SK-N-SH (cell line): ENCODE results near the gene CD68. TPM values are rescaled to one million over a fixed set of nuclear protein-coding genes. Genes with fewer than 3 reads are reported as not detected.

Source experiments
- CTCF ChIA-PET: fragments of 300-600, 350-600 bp; formaldehyde crosslinking; extraction: SDS; loops from one replicate; lab custom pipeline; 2021; lab: Yijun Ruan, JAX
- POLR2A ChIA-PET: fragments of 350-600 bp; sonication (Branson Sonifier 250); formaldehyde crosslinking; extraction: SDS; loops from one replicate; lab custom pipeline; 2020; ENCODE audit warnings: antibody characterized with exemption, inconsistent platforms; lab: Yijun Ruan, JAX
- DNase-seq: peaks from one replicate; pipeline ENCODE4 v3.0.0; 2012
- H2AFZ ChIP-seq: fragments of 200-600 bp; sonication (generic); 2 replicates; pipeline ENCODE4 v1.8.1; 2016; ENCODE audit warnings: antibody characterized with exemption, mild to moderate bottlenecking, low read depth
- H3F3A ChIP-seq: fragments of 200-600 bp; sonication (generic); replicated peaks from 2 replicates; pipeline ENCODE3; 2016; ENCODE audit warnings: antibody characterized with exemption, mild to moderate bottlenecking; ENCODE audit not compliant: insufficient read depth
- H3K27ac ChIP-seq, 2 experiments: fragments of 200-500 bp in 1 of 2; fragments of 200-600 bp in 1 of 2; sonication (Bioruptor generic) in 1 of 2; sonication (generic), shearing (Covaris generic) in 1 of 2; 2 replicates each; pipeline versions ENCODE4 v1.5.1 to v1.6.1; 2014 to 2016; ENCODE audit warnings: low read depth in 2 of 2, inconsistent platforms in 1 of 2, low read length in 1 of 2, mild to moderate bottlenecking in 1 of 2, mixed read lengths in 1 of 2
- H3K27me3 ChIP-seq: fragments of 200-600 bp; sonication (generic), shearing (Covaris generic); 2 replicates; pipeline ENCODE4 v1.6.1; 2016; ENCODE audit warnings: mixed run types; ENCODE audit not compliant: insufficient read depth
- H3K36me3 ChIP-seq, 2 experiments: fragments of 200-500 bp in 1 of 2; fragments of 200-600 bp in 1 of 2; sonication (Bioruptor generic) in 1 of 2; sonication (generic) in 1 of 2; replicated peaks in 1 of 2; 2 replicates each; pipeline versions ENCODE3 to v1.5.1; 2014 to 2016; ENCODE audit warnings: low read length in 1 of 2, mild to moderate bottlenecking in 1 of 2; ENCODE audit not compliant: insufficient read depth in 2 of 2, control insufficient read depth in 1 of 2
- H3K4me1 ChIP-seq, 2 experiments: fragments of 200-500 bp in 1 of 2; fragments of 200-600 bp in 1 of 2; sonication (Bioruptor generic) in 1 of 2; sonication (generic), shearing (Covaris generic) in 1 of 2; 2 replicates each; pipeline versions ENCODE4 v1.5.1 to v1.6.1; 2014 to 2016; ENCODE audit warnings: low read depth in 1 of 2, low read length in 1 of 2, mixed run types in 1 of 2; ENCODE audit not compliant: insufficient read depth in 2 of 2, control insufficient read depth in 1 of 2
- H3K4me2 ChIP-seq: fragments of 200-600 bp; sonication (generic), shearing (Covaris generic); 2 replicates; pipeline ENCODE4 v1.6.1; 2017; ENCODE audit warnings: mixed run types
- H3K4me3 ChIP-seq, 2 experiments: fragments of 200-500 bp in 1 of 2; fragments of 200-600 bp in 1 of 2; sonication (Bioruptor generic) in 1 of 2; sonication (generic), shearing (Covaris generic) in 1 of 2; 2 replicates each; pipeline versions ENCODE4 v1.5.1 to v1.8.1; 2014 to 2016; ENCODE audit warnings: low read depth in 2 of 2, inconsistent platforms in 1 of 2, low read length in 1 of 2, mild to moderate bottlenecking in 1 of 2, mixed read lengths in 1 of 2, moderate library complexity in 1 of 2
- H3K79me2 ChIP-seq: fragments of 200-600 bp; sonication (generic); 2 replicates; pipeline ENCODE4 v1.8.1; 2017; ENCODE audit warnings: mild to moderate bottlenecking; ENCODE audit not compliant: insufficient read depth
- H3K9ac ChIP-seq: fragments of 200-600 bp; sonication (generic); 2 replicates; pipeline ENCODE4 v1.6.1; 2017; ENCODE audit warnings: mixed run types
- H3K9me2 ChIP-seq: fragments of 200-600 bp; sonication (generic); 2 replicates; pipeline ENCODE4 v1.6.1; 2017; ENCODE audit warnings: mixed run types
- H3K9me3 ChIP-seq: fragments of 200-600 bp; sonication (generic); 2 replicates; pipeline ENCODE4 v1.6.1; 2017; ENCODE audit warnings: mixed run types, mild to moderate bottlenecking, moderate library complexity
- H4K20me1 ChIP-seq: fragments of 200-600 bp; sonication (generic); 2 replicates; pipeline ENCODE4 v1.6.1; 2017; ENCODE audit warnings: mild to moderate bottlenecking, mixed run types; ENCODE audit not compliant: insufficient read depth
- EP300 ChIP-seq, 2 experiments: IDR thresholded peaks; 2 replicates each; pipeline versions ENCODE4 v1.4.0 to v1.6.1; 2012; ENCODE audit warnings: borderline replicate concordance in 1 of 2, low read depth in 1 of 2, low read length in 1 of 2
- EZH2phosphoT487 ChIP-seq: fragments of 200-600 bp; sonication (generic); IDR thresholded peaks from 2 replicates; pipeline ENCODE4 v1.6.1; 2017; ENCODE audit warnings: low read depth, mixed run types, mild to moderate bottlenecking, antibody characterized with exemption, moderate library complexity, borderline replicate concordance
- FOXM1 ChIP-seq: IDR thresholded peaks from 2 replicates; pipeline ENCODE4 v1.4.0; 2012; ENCODE audit warnings: low read depth, mild to moderate bottlenecking
- MEF2A ChIP-seq: IDR thresholded peaks from 2 replicates; pipeline ENCODE4 v1.4.0; 2012; ENCODE audit warnings: low read depth, borderline replicate concordance
- NFIC ChIP-seq: IDR thresholded peaks from 2 replicates; pipeline ENCODE4 v1.4.0; 2012; ENCODE audit warnings: borderline replicate concordance
- NRF1 ChIP-seq: IDR thresholded peaks from 2 replicates; pipeline ENCODE4 v1.6.1; 2012; ENCODE audit warnings: low read depth, mild to moderate bottlenecking, low read length
- RXRA ChIP-seq: IDR thresholded peaks from 2 replicates; pipeline ENCODE4 v1.4.0; 2012; ENCODE audit warnings: low read depth, mild to moderate bottlenecking, borderline replicate concordance
- TAF1 ChIP-seq: IDR thresholded peaks from 2 replicates; pipeline ENCODE4 v1.6.1; 2012; ENCODE audit warnings: low read depth, mild to moderate bottlenecking, low read length, moderate library complexity, borderline replicate concordance
- TEAD4 ChIP-seq: IDR thresholded peaks from 2 replicates; pipeline ENCODE4 v1.4.0; 2012; ENCODE audit warnings: mild to moderate bottlenecking, borderline replicate concordance; ENCODE audit not compliant: insufficient read depth
- YY1 ChIP-seq: IDR thresholded peaks from 2 replicates; pipeline ENCODE4 v1.4.0; 2012; ENCODE audit warnings: low read depth, mild to moderate bottlenecking
- WGBS: methylation state at CpG from one replicate; pipeline ENCODE4 v1.1.6; 2017; ENCODE audit warnings: low lambda C conversion rate; 5-methylcytosine and 5-hydroxymethylcytosine counted together
- polyA plus RNA-seq, 3 experiments: library from polyadenylated mRNA; depleted of rRNA; stranded (reverse); fragments of >200 nt; gene quantifications; 2 replicates each; pipeline ENCODE4 v1.2.3, GENCODE V29; 2012
- TF ChIP-seq, protein P1 (sequence below): fragments of 150-350 bp; IDR thresholded peaks from 2 replicates; pipeline ENCODE4 v1.6.1; 2016; ENCODE audit warnings: mild to moderate bottlenecking, low read depth, low read length
- TF ChIP-seq, protein P2 (sequence below): IDR thresholded peaks from 2 replicates; pipeline ENCODE4 v1.4.0; 2012; ENCODE audit warnings: low read depth, borderline replicate concordance
- TF ChIP-seq, protein P3 (sequence below): IDR thresholded peaks from 2 replicates; pipeline ENCODE4 v1.4.0; 2012; ENCODE audit warnings: low read depth
- TF ChIP-seq, protein P4 (sequence below): IDR thresholded peaks from 2 replicates; pipeline ENCODE4; 2012
- TF ChIP-seq, protein P5 (sequence below): IDR thresholded peaks from 2 replicates; pipeline ENCODE4 v1.4.0; 2012; ENCODE audit warnings: low read depth, borderline replicate concordance
- TF ChIP-seq, protein P6 (sequence below): IDR thresholded peaks from 2 replicates; pipeline ENCODE4 v1.6.1; 2012; ENCODE audit warnings: mild to moderate bottlenecking, low read depth, low read length, moderate library complexity

The CD68 gene
- polyA plus RNA-seq, 1 of the 3 experiments (the other 2 are of a cell fraction), result 62.4 TPM

DNA sequence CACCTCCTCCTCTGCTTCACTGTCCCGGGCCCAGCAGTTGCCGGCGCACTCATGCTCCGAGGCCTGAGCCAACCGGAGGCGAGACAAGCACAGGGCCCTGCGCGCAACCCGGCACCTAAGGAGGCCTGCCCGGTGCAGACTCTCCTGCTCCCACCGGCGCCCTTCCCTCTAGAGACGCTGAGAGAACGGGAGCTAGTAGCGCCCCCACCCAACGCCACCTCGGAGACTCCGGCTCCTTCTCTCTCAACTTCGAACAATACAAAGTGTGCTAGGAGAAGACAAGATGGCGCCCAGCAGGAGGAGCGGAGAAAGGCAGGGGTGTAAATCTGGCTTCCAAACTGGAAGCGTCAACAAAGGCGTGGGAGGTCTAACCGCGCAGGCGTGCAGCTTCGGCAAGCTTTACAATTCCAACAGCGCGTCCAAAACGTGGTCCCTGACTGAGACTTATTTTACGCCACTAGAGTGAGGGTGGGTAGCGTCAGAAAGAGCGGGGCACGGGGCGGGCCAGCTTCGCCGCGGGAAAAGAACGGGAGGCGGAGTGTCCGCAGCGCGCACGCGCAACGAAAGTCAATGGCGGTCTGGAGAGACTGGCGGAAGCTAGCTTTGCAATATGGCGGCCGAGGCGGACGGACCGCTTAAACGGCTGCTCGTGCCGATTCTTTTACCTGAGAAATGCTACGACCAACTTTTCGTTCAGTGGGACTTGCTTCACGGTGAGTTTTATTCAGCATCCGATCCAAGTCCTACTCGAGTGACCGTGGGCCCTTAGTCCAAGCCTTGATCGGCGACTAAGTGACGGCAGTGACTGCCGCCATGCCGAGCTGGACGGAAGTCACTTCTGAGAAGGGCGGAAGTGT lies 4.0 kb downstream of the CD68 start, which contains the start of gene MPDU1 (continued):
- TF ChIP-seq, protein P1, sequence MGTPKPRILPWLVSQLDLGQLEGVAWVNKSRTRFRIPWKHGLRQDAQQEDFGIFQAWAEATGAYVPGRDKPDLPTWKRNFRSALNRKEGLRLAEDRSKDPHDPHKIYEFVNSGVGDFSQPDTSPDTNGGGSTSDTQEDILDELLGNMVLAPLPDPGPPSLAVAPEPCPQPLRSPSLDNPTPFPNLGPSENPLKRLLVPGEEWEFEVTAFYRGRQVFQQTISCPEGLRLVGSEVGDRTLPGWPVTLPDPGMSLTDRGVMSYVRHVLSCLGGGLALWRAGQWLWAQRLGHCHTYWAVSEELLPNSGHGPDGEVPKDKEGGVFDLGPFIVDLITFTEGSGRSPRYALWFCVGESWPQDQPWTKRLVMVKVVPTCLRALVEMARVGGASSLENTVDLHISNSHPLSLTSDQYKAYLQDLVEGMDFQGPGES, result peak; percentile 6; the same call in 1 of the 2 replicates
- peak; percentile 87 for TF ChIP-seq NRF1
- TF ChIP-seq, protein P2, sequence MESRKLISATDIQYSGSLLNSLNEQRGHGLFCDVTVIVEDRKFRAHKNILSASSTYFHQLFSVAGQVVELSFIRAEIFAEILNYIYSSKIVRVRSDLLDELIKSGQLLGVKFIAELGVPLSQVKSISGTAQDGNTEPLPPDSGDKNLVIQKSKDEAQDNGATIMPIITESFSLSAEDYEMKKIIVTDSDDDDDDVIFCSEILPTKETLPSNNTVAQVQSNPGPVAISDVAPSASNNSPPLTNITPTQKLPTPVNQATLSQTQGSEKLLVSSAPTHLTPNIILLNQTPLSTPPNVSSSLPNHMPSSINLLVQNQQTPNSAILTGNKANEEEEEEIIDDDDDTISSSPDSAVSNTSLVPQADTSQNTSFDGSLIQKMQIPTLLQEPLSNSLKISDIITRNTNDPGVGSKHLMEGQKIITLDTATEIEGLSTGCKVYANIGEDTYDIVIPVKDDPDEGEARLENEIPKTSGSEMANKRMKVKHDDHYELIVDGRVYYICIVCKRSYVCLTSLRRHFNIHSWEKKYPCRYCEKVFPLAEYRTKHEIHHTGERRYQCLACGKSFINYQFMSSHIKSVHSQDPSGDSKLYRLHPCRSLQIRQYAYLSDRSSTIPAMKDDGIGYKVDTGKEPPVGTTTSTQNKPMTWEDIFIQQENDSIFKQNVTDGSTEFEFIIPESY, result no peak; the same call in 1 of the 2 replicates

DNA sequence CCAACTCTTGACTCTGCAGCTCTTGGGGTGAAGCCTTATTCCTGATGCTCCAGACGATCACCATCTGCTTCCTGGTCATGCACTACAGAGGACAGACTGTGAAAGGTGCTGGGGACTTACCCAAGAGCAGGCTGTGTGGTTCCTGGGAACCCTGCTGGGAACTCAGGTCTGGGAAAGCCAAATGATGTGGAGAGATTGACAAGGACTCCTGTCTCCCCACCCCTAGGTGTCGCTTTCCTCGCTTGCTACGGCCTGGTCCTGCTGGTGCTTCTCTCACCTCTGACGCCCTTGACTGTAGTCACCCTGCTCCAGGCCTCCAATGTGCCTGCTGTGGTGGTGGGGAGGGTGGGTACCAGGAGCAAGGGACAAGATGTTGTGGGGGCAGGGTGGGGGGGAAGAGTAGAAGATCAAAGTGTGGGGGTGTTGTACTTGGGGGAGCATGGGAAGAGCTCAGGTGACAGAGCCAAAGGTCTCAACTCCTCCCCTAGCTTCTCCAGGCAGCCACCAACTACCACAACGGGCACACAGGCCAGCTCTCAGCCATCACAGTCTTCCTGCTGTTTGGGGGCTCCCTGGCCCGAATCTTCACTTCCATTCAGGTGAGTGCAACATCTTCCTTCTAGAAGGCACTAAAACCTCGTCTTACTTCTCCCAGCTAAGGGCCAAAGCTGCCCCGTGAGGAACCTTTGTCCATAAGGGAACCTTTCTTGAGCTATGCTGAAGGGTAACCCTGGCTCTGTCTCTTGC lies 7.4 kb downstream of the CD68 start:
- Histone ChIP-seq H3K9me3 (no peaks in the 10 kb centered on the region), H3K4me3 (no peak overlapping the region), H3K79me2 (peaks cover 44% of the 10 kb centered on the region), H3K27ac (peak overlapping the region; percentile 23 to 65), H4K20me1 (no peaks in the 10 kb centered on the region), H3K4me1 (peaks cover 32 to 47% of the 10 kb centered on the region in 2 experiments), H3K9ac (no peak overlapping the region), H3K9me2 (no peaks in the 10 kb centered on the region), H3F3A (peaks cover 38% of the 10 kb centered on the region), H3K36me3 (peaks cover 11 to 32% of the 10 kb centered on the region in 2 experiments), H2AFZ (no peak overlapping the region), H3K4me2 (peak overlapping the region; percentile 68; the same call in 1 of the 2 replicates), H3K27me3 (no peaks in the 10 kb centered on the region)
- DNase-seq, result no peak
- POLR2A ChIA-PET, result interaction anchor here (1.0 kb wide), 1 partner anchor 101 kb away, joined by 4 read pairs; the partner anchor contains the start of gene TP53
- TF ChIP-seq EZH2phosphoT487 (no peak), FOXM1 (no peak), RXRA (no peak), YY1 (no peak), TEAD4 (no peak), EP300 (IDR thresholded peaks at IDR 0.05; ENCODE audit: borderline replicate concordance in 1 of 2, low read depth in 1 of 2, low read length in 1 of 2) (no peak), NFIC (no peak), MEF2A (no peak), TAF1 (no peak), NRF1 (no peak)
- TF ChIP-seq, protein P3, sequence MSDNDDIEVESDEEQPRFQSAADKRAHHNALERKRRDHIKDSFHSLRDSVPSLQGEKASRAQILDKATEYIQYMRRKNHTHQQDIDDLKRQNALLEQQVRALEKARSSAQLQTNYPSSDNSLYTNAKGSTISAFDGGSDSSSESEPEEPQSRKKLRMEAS, result no peak
- TF ChIP-seq, protein P1, result no peak
- TF ChIP-seq, protein P4, sequence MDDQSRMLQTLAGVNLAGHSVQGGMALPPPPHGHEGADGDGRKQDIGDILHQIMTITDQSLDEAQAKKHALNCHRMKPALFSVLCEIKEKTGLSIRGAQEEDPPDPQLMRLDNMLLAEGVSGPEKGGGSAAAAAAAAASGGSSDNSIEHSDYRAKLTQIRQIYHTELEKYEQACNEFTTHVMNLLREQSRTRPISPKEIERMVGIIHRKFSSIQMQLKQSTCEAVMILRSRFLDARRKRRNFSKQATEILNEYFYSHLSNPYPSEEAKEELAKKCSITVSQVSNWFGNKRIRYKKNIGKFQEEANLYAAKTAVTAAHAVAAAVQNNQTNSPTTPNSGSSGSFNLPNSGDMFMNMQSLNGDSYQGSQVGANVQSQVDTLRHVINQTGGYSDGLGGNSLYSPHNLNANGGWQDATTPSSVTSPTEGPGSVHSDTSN, result no peak
- TF ChIP-seq, protein P5, sequence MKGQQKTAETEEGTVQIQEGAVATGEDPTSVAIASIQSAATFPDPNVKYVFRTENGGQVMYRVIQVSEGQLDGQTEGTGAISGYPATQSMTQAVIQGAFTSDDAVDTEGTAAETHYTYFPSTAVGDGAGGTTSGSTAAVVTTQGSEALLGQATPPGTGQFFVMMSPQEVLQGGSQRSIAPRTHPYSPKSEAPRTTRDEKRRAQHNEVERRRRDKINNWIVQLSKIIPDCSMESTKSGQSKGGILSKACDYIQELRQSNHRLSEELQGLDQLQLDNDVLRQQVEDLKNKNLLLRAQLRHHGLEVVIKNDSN, result no peak
- TF ChIP-seq, protein P6, sequence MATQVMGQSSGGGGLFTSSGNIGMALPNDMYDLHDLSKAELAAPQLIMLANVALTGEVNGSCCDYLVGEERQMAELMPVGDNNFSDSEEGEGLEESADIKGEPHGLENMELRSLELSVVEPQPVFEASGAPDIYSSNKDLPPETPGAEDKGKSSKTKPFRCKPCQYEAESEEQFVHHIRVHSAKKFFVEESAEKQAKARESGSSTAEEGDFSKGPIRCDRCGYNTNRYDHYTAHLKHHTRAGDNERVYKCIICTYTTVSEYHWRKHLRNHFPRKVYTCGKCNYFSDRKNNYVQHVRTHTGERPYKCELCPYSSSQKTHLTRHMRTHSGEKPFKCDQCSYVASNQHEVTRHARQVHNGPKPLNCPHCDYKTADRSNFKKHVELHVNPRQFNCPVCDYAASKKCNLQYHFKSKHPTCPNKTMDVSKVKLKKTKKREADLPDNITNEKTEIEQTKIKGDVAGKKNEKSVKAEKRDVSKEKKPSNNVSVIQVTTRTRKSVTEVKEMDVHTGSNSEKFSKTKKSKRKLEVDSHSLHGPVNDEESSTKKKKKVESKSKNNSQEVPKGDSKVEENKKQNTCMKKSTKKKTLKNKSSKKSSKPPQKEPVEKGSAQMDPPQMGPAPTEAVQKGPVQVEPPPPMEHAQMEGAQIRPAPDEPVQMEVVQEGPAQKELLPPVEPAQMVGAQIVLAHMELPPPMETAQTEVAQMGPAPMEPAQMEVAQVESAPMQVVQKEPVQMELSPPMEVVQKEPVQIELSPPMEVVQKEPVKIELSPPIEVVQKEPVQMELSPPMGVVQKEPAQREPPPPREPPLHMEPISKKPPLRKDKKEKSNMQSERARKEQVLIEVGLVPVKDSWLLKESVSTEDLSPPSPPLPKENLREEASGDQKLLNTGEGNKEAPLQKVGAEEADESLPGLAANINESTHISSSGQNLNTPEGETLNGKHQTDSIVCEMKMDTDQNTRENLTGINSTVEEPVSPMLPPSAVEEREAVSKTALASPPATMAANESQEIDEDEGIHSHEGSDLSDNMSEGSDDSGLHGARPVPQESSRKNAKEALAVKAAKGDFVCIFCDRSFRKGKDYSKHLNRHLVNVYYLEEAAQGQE, result no peak
- CTCF ChIA-PET, result interaction anchor here (0.8 to 3.4 kb wide), 5 partner anchors 22 to 541 kb away, joined by 3 to 12 read pairs (median 5); partner anchors contain the start of genes SENP3 and TP53
- WGBS, result 73% methylated on average over 9 of the region's 9 CpGs
